NCI-H1694 (cell line): ENCODE measurements around the gene GIT1.

ENCODE experiments used
- DNase-seq: peaks from one replicate; lab custom pipeline; 2025; lab: John Stamatoyannopoulos, UW

Gene GIT1

GRCh38 chr17:29579866-29580771 lies 9.3 kb downstream of the GIT1 start:
- DNase-seq = peak; percentile 91

- no peak for DNase-seq
Measured at GRCh38 chr17:29578626-29579485, 10.6 kb downstream of the GIT1 start.

GRCh38 chr17:29577385-29578211 lies 11.8 kb downstream of the GIT1 start:
- DNase-seq = peak; percentile 20

GRCh38 chr17:29577001-29577370 lies 12.5 kb downstream of the GIT1 start:
- DNase-seq = no peak

GRCh38 chr17:29576214-29577000 lies 13.0 kb downstream of the GIT1 start:
- no peak for DNase-seq

- no peak for DNase-seq
Measured at GRCh38 chr17:29575511-29576213, 13.8 kb downstream of the GIT1 start.

- DNase-seq = no peak
Measured at GRCh38 chr17:29574732-29575510, 14.5 kb downstream of the GIT1 start.

GRCh38 chr17:29573871-29574731 lies 15.3 kb downstream of the GIT1 start:
- DNase-seq = no peak

- no peak for DNase-seq
Measured at GRCh38 chr17:29573558-29573869, 15.9 kb downstream of the GIT1 start.

- no peak for DNase-seq
Measured at GRCh38 chr17:29572691-29573557, 16.5 kb downstream of the GIT1 start.

- no peak for DNase-seq
Measured at GRCh38 chr17:29571883-29572681, 17.4 kb downstream of the GIT1 start.

GRCh38 chr17:29571486-29571882 lies 18.0 kb downstream of the GIT1 start:
- DNase-seq = no peak

GRCh38 chr17:29570521-29570920 lies 18.9 kb downstream of the GIT1 start:
- DNase-seq = no peak

- DNase-seq = peak; percentile 19
Measured at GRCh38 chr17:29569245-29569950, 20.1 kb downstream of the GIT1 start.

- DNase-seq = peak; percentile 69
Measured at GRCh38 chr17:29568331-29569244, 20.9 kb downstream of the GIT1 start, which contains the start of gene TP53I13. TP53I13 (plus strand) TSS chr17:29568701; CDS start chr17:29568759, 58 bp downstream.
